Posterior cingulate gyrus (tissue), 11 donors: Measurements from ENCODE around the gene SAV1.
"Not testable (repeated sequence)": the region's sequence is repeated elsewhere in the genome, so short reads cannot be mapped to it uniquely, and the experiment has no call there.

Experiments
- DNase-seq, 10 donors: peaks; one replicate each; pipeline versions ENCODE4 v3.0.0 to v3.0.0-alpha.2; 2020 to 2021; ENCODE audit warnings: mixed read lengths in 3 of 10
- intact Hi-C: fragments of 100-400 bp; cut with DNase I; formaldehyde crosslinking; loops from one replicate; pipeline ENCODE4 v1.15.1; 2023

SAV1 gene

DNA sequence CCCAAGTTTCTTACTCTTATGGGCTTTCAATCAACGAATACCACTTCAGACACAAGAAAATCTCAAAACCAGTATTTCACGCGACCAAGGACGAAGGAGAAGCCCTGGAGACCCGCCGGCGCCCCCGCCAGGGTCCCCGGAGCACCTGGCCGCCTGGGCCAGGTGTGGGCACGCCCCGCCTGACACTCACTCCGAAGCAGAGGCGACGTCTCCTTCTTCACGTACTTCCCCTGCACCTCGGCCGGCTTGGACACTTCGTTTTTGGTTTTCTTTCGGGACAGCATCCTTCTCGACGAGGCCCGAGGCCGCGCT, 466 bp downstream of the SAV1 start:
- peak in 1 of 10 donors; percentile 71 for DNase-seq
- intact Hi-C loops = loop anchor here (5.0 kb wide), 1 partner anchor 50 kb away; no protein-coding TSS in a partner anchor

DNA sequence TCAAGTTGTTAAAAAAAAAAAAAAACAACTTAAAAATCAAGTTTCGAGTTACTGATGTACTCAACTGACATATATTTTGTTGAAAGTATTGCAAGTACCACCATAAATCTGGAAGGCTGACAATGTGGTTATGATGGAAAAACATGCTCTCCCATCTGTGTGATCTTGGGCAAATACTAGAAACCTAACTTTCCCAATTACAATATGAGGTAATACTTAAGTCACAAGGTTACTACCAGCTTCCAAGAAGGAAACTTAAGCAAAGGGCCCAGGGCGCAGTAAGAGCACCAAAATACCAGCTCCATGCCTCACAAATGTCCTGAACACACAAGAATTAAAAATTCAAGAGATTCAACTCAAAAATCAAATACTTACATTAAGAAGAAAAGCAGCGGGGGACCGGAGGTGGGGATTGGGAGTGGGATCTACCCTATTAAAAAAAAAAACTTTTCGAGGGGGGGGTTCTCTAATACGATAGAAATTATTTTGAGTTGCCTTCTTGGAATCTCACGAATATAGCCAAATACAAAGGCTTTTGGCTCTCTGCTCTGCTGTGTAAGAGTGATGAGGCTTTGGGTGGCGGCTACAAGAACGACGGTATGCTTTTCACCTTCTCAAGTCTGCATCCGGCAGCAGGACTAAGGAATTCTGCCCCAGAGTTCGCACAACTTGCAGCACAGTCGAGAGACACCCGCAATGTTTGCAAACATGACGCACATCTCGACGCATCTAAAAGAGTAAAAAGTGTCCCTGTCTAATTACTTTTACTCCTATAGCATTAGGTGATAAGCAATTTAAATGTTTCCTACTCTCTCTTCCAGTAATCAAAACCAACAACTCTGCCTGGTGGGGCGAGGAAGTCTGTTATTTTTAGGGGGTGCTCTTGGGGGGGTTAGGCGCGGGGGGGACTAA, 1.1 kb downstream of the SAV1 start:
- intact Hi-C loops = loop anchor here (5.0 kb wide), 1 partner anchor 50 kb away; no protein-coding TSS in a partner anchor

DNA sequence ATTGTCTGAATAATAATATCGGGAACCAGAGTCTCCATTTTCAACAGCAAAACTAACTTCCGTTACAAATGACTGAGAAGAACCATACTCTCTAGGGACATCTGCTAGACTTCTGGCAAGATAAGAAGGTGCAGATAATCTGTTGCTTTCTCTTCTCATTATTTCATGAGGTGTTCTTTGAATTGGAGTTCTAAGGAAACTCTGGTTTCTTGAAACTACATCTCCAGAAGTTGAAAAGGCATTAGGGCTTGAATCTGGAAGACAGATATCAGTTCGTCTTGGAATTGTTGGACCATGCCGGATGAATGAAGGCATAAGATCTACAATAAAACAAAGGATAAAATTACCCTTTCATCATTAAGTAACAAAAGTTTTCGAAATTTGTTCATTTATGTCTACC, 2.8 kb downstream of the SAV1 start:
- intact Hi-C loops = loop anchor here (5.0 kb wide), 1 partner anchor 48 kb away; no protein-coding TSS in a partner anchor
- not testable (repeated sequence) for DNase-seq

More for the DNA sequence above, 1.1 kb downstream of the SAV1 start:
- peak in 3 of 10 donors; percentile 17 to 63 (median 20) for DNase-seq

DNA sequence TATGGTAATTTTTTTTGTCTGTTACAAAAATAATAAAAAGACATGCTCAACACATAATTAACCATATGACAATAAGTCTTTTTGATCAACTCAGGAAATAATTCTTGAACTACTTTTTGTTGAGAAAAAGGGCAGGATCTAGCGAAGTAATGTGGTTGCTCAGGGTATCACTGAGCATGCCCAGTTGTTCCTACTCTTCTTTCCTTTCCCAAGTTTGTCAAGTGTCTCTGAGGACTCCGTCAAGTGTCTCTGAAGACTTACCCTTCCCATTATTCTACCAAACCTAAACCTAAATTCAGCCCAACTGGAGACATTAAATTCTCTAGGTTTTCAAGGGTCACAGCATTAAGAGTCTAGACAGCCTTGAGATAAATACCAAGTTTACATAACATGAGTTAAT, 3.5 kb downstream of the SAV1 start:
- DNase-seq, intact Hi-C loops: not testable (repeated sequence)

DNA sequence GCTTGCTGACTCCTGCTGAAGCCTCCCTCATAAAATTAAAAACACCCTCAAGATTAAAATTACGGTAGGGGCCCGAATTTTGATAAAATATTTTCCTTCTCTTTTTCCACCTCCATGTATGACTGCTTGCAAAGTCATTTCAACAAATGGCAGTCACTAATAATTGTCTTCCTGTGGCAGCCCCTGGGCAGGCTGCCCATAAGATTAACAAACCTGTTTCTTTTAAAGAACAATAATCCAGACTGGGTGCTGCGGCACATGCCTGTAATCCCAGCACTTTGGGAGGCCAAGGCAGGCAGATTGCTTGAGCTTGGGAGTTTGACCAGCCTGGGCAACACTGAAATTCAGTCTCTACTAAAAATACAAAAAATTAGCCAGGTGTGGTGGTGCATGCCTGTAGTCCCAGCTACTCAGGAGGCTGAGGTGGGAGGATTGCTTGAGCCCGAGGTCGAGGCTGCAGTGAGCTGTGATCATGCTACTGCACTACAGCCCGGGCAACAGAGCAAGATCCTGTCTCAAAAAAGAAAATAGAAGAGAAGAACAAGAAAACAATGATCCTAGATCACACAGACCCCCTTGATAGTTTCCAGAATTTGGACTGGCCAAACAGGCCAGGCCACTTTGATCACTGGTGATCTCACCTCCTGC, 8.7 kb downstream of the SAV1 start:
- intact Hi-C loops = no loop called here
- DNase-seq = no peak

DNA sequence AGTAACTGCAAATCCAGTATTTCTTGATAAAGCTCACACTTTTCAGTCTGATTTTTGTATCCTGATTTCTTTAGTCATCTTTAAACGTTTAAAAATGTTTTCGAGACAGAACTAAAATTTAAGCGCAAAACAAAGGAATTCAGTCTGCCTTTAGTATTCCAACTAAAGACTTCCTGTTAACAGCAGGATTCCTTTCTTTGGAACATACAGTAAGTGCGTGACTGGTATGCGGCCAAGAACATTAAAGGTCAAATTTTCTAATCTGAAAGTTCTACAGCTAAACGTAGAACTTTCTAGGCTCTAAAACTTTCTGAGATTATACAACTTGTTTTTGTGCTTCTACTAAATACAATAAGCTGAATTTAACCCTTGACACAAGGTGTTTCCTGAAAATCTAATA, 9.9 kb downstream of the SAV1 start:
- DNase-seq = no peak
- intact Hi-C loops = no loop called here

DNA sequence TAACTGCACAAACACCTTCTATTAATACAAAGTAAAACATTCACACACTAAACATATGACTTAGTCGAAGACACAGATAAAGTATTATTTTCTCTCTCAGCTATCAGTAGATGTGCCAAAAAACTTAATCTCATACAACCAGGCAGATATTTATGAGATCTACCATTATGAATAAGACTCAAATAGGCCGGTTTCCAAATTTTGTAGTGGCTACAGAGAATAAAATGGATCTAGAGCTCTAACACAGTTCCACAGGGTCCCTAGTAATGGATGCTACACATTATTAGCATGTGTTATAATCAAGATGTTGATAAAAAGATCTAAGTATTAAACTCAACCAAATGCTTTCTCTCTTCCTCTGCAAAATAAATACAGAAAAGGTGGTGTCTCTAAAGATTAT, 10.4 kb downstream of the SAV1 start:
- intact Hi-C loops = no loop called here
- DNase-seq = no peak

DNA sequence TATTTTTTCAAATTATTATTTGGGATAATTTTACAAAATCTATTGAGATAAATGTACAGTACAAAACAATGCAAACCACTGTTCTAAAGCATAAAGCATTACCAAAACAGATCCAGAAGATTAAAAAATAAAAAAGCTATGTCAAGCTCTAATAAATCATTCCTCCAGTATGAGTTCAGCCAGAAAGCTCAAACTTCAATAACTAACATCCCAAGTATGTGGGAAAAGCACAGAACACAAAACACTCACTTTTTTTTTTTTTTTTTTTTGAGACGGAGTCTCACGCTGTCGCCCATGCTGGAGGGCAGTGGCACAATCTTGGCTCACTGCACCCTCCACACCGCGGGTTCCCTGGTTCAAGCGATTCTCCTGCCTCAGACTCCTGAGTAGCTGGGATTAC, 11.3 kb downstream of the SAV1 start:
- DNase-seq = no peak
- intact Hi-C loops = no loop called here

DNA sequence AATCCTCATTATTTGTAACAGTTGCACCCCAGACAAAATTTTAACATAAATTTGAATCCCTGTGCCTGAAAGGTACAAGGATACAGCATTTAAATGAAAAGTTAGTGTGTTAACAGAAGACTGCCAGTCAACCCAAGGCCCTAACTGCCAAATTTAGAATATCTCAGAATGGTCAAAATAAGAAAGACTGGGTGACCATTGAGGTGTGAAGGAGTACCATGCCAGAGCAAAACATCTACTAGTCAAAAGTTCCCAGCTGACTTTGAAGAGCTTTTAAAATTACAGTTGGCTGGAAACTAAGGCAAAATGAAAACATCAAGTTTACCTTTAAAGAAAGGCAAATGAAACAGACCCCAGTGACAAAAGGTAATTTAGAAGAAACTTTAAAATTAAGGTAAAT, 18.4 kb downstream of the SAV1 start:
- DNase-seq = no peak
- intact Hi-C loops = no loop called here

DNA sequence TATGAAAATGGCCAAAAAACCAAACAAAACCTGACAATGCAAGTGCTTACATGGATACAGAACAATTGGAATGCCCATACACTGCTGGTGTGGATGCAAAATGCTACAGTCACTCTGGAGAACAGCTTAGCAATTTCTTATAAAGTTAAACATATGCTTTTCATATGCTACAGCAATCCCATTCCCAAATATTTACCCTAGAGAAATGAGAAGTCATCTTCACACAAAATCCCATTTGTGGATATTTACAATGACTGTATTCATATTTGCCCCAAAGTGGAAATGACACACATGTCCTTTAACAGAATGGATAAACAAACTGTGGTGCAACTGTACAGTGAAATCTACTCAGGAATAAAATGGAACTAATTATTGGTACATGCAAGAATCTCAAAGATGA, 20.4 kb downstream of the SAV1 start:
- intact Hi-C loops = no loop called here
- no peak for DNase-seq

DNA sequence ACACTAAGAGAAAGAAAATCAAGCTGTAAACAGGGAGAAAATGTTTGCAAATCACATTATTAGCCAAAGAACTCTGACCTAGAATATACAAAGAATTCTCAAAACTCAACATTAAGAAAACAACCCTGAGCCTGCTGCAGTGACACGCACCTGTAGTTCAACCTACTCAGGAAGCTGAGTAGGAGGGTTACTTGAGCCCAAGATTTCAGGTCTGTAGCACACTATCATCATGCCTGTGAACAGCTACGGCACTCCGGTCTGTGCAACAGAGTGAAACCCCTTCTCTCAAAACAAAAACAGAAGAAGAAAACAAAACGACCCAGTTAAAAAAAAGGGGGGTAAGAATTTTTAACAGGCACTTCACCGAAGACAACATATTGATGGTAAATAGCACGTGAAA, 20.8 kb downstream of the SAV1 start:
- intact Hi-C loops = no loop called here

DNA sequence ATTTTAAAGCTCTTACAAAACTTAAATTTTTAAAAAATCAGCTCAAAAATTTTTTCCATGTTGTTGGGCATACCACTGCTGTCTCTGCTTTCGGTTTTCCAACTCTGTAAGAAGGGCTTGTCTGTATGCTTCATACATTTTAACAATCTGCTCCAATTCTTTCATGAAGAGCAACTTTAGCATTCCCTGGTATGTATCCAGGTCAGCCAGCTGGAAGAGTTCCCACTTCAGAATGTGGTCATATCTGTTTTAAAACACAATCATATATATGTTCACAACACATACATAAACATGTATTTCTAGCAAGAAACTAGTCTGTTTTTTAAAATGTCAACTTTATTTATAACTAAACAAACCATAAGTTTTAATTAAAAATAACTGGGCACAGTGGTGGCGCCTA, 33.0 kb downstream of the SAV1 start:
- no peak for DNase-seq
- intact Hi-C loops = no loop called here

More for the DNA sequence above, 20.8 kb downstream of the SAV1 start:
- DNase-seq = no peak

DNA sequence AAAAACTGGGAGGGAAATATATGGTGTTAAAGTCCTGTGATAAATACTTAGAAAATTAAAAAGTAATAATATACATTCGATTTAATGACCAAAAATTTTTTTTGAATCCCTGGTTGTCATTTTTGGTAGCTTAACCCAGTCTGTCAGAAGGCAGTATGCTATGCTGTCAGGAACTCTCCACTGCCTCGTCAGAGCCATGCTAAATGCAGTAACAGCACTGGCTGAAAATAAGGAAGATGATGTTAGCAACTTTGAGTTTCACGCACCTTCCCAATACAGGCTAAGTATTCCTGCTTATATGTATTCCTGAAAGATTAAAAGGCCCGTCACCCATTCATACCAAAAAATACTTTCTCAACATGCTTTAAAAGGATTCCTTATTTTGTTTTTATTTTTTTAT, 34.2 kb downstream of the SAV1 start:
- no peak for DNase-seq
- intact Hi-C loops = no loop called here

DNA sequence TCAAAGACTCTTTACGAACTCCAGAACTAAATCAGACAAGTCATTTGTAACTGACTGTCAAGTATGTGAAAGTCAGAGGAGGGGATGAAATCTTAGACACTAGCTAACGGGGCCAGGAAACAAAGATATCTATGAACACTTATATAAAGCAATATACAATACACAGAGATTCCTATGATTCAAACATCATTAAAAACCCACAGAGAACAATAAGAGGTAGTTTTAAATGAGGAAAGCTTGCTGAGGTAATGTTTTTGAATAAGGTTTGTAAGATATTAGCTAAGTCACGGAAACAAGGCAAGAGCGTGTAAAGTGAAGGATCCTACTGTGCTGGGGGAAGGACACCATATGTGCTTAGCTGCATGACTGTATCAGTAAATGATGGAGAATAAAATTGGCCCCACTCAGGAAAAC, 36.7 kb downstream of the SAV1 start:
- intact Hi-C loops = no loop called here
- no peak for DNase-seq

DNA sequence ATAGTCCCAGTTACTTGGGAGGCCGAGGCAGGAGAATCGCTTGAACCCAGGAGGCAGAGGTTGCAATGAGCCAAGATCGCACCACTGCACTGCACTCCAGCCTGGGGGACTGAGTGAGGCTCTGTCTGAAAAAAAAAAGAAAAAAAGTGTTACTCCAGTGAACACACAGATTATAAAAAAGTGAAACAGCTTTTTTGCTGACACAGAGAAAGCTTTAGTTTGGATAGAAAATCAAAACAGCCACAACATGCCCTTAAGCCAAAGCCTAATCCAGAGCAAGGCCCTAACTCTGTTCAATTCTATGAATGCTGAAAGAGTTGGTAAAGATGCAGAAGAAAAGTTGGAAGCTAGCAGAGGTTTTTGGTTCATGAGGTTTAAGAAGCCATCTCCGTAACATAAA, 43.2 kb downstream of the SAV1 start:
- not testable (repeated sequence) for DNase-seq
- intact Hi-C loops = loop anchor here (5.0 kb wide), 1 partner anchor 87 kb away; no protein-coding TSS in a partner anchor

DNA sequence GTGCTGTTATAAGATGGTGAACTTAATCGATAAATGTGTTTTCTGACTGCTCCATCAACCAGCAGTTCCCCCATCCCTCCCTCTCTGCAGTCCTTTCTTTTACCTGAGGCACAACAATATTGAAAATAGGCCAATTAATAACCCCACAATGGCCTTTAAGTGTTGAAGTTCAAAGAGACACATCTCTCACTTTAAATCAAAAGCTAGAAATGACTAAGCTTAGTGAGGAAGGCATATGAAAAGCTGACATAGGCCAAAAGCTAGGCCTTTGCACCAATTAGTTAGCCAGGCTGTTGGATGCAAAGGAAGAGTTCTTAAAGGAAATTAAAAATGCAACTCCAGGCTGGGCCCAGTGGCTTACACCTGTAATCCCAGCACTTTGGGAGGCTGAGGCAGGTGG, 43.7 kb downstream of the SAV1 start:
- intact Hi-C loops = loop anchor here (5.0 kb wide), 1 partner anchor 88 kb away; no protein-coding TSS in a partner anchor
- no peak for DNase-seq

DNA sequence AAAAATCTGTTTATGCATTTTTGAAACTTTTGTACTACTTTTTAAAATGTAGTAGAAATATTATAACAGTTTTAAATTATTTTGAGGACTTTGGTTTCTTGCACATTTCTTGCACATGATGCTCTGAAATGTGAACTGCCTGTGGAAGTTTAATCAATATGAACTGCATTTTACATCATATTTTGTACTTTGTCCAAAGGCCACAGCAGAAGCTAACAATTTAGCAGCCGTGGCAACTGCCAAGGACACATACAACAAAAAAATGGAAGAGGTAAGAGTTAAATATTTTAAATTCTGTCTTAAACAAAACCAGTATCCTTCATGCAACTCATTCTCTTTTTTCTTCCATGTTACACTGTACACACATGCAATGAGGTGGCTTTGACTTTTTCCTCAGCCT, 45.1 kb downstream of the SAV1 start:
- intact Hi-C loops = loop anchor here (5.0 kb wide), 1 partner anchor 89 kb away; no protein-coding TSS in a partner anchor
- no peak for DNase-seq

DNA sequence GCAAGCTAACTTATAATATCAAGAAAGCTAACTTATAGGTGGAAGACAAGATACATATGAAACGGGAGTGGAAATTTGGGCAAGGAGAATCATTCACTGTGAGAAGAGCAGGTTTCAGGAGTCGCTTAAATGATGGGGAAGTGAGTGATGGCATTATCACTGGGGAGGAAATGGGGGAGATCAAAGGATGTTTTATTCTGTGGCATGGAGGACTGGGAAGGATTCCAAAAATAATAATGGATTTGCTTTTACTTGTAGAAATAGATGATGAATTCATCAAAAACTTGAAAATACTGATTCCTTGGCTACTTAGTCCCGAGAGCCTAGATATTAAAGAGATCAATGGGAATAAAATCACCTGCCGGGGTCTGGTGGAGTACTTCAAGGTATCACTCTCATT, 47.8 kb downstream of the SAV1 start:
- intact Hi-C loops = loop anchor here (5.0 kb wide), 1 partner anchor 92 kb away; no protein-coding TSS in a partner anchor
- no peak for DNase-seq

DNA sequence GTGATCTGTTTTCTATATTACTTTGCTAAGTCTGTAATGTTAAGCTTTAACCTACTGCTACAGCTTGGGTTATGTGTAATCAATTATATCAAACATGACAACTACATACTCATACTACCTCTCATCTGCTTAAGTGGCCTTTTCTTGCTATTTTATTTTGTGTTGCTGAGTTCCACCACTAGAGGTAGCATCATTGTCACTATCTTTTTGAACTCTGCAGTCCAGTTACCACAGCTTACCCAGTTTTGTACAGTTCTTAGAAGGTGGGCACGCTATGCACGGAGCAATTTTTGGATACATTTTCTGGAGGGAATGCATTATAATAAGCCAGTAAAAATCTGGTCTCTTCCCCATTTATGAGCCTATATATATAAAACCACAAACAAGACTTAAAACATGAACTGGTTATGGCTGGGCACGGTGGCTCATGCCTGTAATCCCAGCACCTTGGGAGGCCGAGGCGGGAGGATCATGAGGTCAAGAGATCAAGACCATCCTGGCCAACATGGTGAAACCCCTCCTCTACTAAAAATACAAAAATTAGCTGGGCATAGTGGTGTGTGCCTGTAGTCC, 48.5 kb downstream of the SAV1 start:
- no peak for DNase-seq
- intact Hi-C loops = loop anchor here (5.0 to 10.0 kb wide), 3 partner anchors 48 to 245 kb away; partner anchors contain the start of gene SAV1

DNA sequence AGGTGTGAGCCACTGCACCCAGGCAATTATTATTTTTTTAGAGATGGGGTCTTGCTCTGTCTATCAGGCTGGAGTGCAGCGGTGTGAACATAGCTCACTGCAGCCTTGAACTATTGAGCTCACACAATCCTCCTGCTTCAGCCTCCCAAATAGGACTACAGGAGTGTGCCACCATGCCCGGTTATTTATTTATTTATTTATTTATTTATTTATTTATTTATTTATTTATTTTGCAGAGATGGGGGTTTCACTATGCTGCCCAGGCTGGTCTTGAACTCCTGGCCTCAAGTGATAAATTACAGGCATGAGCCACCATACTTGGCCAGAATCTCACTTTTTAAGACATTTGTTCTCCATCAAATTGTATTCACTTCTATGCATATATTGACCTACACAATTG, 51.8 kb downstream of the SAV1 start:
- no peak for DNase-seq
- intact Hi-C loops = loop anchor here (5.0 to 10.0 kb wide), 2 partner anchors 51 to 249 kb away; partner anchors contain the start of gene SAV1

DNA sequence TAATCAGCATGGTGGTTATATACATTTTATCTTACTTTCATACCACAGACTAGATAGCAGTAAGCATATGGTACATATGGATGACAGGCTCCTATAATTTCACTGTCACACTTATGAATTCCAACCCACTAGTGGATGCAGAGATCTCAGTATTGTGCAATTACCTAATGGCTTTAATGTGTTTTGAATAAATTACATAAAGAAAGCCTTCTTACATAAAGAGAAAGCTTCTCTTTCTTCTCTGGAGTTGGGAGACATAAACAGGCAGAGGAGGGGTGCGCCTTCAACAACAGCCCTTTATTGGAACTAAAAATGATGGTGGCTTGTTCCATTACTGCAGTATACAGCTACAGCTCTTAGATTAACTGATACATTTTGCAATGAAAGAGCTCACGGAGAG, 52.6 kb downstream of the SAV1 start:
- intact Hi-C loops = loop anchor here (5.0 to 10.0 kb wide), 2 partner anchors 52 to 249 kb away; partner anchors contain the start of gene SAV1
- DNase-seq = peak in 3 of 10 donors; percentile 39 to 89 (median 53)
